Tibial nerve (tissue), 4 donors: ENCODE results near the gene DNASE1L1. TPM values are rescaled to one million over a fixed set of nuclear protein-coding genes. Genes with fewer than 3 reads are reported as not detected.
A peak's percentile ranks its signal among the peaks of the same experiment; 100 is the strongest.

Source experiments
- DNase-seq, 2 donors: peaks; one replicate each; pipeline ENCODE4 v3.0.0-alpha.2; 2019; ENCODE audit warnings: low spot score in 2 of 2
- H3K27ac ChIP-seq, 4 donors: fragments of 200-600 bp; sonication (generic) in 3 of 4; one replicate each; pipeline ENCODE4 v1.5.1; 2017 to 2019; ENCODE audit warnings: mild to moderate bottlenecking in 1 of 4
- H3K27me3 ChIP-seq, 2 donors: fragments of 200-600 bp; sonication (generic) in 1 of 2; one replicate each; pipeline versions ENCODE4 v1.5.1 to v1.6.0; 2017 to 2019
- H3K36me3 ChIP-seq, 3 donors: fragments of 200-600 bp; sonication (generic); one replicate each; pipeline ENCODE4 v1.5.1; 2018 to 2019
- H3K4me1 ChIP-seq, 4 donors: fragments of 200-600 bp; sonication (generic) in 3 of 4; one replicate each; pipeline ENCODE4 v1.5.1; 2017 to 2019
- H3K4me3 ChIP-seq, 4 donors: fragments of 200-600 bp; sonication (generic) in 3 of 4; one replicate each; pipeline ENCODE4 v1.5.1; 2017 to 2019; ENCODE audit warnings: mild to moderate bottlenecking in 1 of 4, moderate library complexity in 1 of 4
- H3K9me3 ChIP-seq, 4 donors: fragments of 200-600 bp; sonication (generic) in 3 of 4; one replicate each; pipeline ENCODE4 v1.5.1; 2017 to 2019
- CTCF ChIP-seq, 5 experiments: fragments of 200-600 bp in 3 of 5; fragments of 450-650 bp in 2 of 5; sonication (generic) in 3 of 5; IDR thresholded peaks; one replicate each; pipeline ENCODE4 v1.5.1; 2016 to 2019; ENCODE audit warnings: antibody characterized with exemption in 5 of 5, mild to moderate bottlenecking in 3 of 5, moderate library complexity in 2 of 5
- EP300 ChIP-seq, 2 donors: sonication (generic); formaldehyde crosslinking; IDR thresholded peaks; one replicate each; pipeline ENCODE4 v1.6.1; 2017; ENCODE audit warnings: antibody characterized with exemption in 2 of 2, mild to moderate bottlenecking in 1 of 2
- POLR2A ChIP-seq, 2 donors: fragments of 450-650 bp; IDR thresholded peaks; one replicate each; pipeline ENCODE4 v1.6.1; 2017; ENCODE audit warnings: antibody characterized with exemption in 2 of 2, mild to moderate bottlenecking in 2 of 2, moderate library complexity in 2 of 2
- WGBS, 2 donors: methylation state at CpG; one replicate each; pipeline ENCODE4 v1.1.5; 2018; 5-methylcytosine and 5-hydroxymethylcytosine counted together
- total RNA-seq, 4 donors: library from RNA; depleted of rRNA; stranded (reverse); fragments of >200 nt; gene quantifications; one replicate each; pipeline ENCODE4 v1.1.0, GENCODE V29; 2016

The DNASE1L1 gene
- total RNA-seq, 4 donors from 2014 or later, result 21.4 to 36.0 (median 28.6) TPM

- Histone ChIP-seq H3K27ac (peak overlapping the region; percentile 98 to 100 (median 98)), H3K9me3 (no peaks in the 10 kb centered on the region), H3K4me1 (peaks cover 0 to 21% (median 0%) of the 10 kb centered on the region in 4 donors), H3K36me3 (no peaks in the 10 kb centered on the region), H3K4me3 (peak overlapping the region in 2 of 4 donors; percentile 64 to 86), H3K27me3 (no peaks in the 10 kb centered on the region)
- no peak for DNase-seq
- TF ChIP-seq CTCF (IDR thresholded peaks at IDR 0.05) (no peak), POLR2A (IDR thresholded peaks at IDR 0.05) (no peak), EP300 (IDR thresholded peaks at IDR 0.05) (no peak)
- WGBS, 2 donors, result 68 to 76% methylated on average over 14 of the region's 14 CpGs
These were observed 28.3 kb downstream of the DNASE1L1 start for GRCh38 chrX:154380787-154381186.

- Histone ChIP-seq H3K27me3 (no peaks in the 10 kb centered on the region), H3K27ac (peak overlapping the region; percentile 98 to 100 (median 98)), H3K36me3 (no peaks in the 10 kb centered on the region), H3K9me3 (no peaks in the 10 kb centered on the region), H3K4me3 (peak overlapping the region; percentile 64 to 86 (median 73)), H3K4me1 (peaks cover 0 to 21% (median 0%) of the 10 kb centered on the region in 4 donors)
- TF ChIP-seq EP300 (IDR thresholded peaks at IDR 0.05) (no peak), POLR2A (IDR thresholded peaks at IDR 0.05) (no peak), CTCF (IDR thresholded peaks at IDR 0.05) (no peak)
- 43 to 56% methylated on average over 12 of the region's 13 CpGs for WGBS, 2 donors
- DNase-seq, result no peak
These were observed 28.9 kb downstream of the DNASE1L1 start for GRCh38 chrX:154380153-154380552.

- no peaks in the 10 kb centered on the region for H3K9me3 ChIP-seq
- no peak for DNase-seq
- peak overlapping the region; percentile 64 to 86 (median 73) for H3K4me3 ChIP-seq
- TF ChIP-seq EP300 (IDR thresholded peaks at IDR 0.05), result no peak
- no peak for TF ChIP-seq POLR2A (IDR thresholded peaks at IDR 0.05)
- TF ChIP-seq CTCF (IDR thresholded peaks at IDR 0.05), result no peak
- WGBS, 2 donors, result 0 to 24% methylated on average over 7 to 37 of the region's 38 CpGs
- H3K27me3 ChIP-seq, result no peaks in the 10 kb centered on the region
- peaks cover 0 to 24% (median 0%) of the 10 kb centered on the region in 4 donors for H3K4me1 ChIP-seq
- peak overlapping the region; percentile 98 to 100 (median 98) for H3K27ac ChIP-seq
- H3K36me3 ChIP-seq, result no peaks in the 10 kb centered on the region
These were observed 29.5 kb downstream of the DNASE1L1 start for GRCh38 chrX:154379569-154379951.

GRCh38 chrX:154378799-154379568, 30.1 kb downstream of the DNASE1L1 start, which contains the start of gene EMD:
Gene EMD, plus strand, starts transcription at chrX:154379295. Its CDS starts 190 bp downstream, at chrX:154379485.
- 0 to 53% methylated on average over 9 to 103 of the region's 103 CpGs for WGBS, 2 donors
- peak; percentile 92 for DNase-seq
- H3K9me3 ChIP-seq, result no peaks in the 10 kb centered on the region
- peak within 1 kb of the TSS; percentile 98 to 100 (median 98) for H3K27ac ChIP-seq
- TF ChIP-seq CTCF (IDR thresholded peaks at IDR 0.05) (peak in 2 of 5 experiments; percentile 26 to 27), EP300 (IDR thresholded peaks at IDR 0.05) (peak; percentile 79 to 92), POLR2A (IDR thresholded peaks at IDR 0.05) (peak; percentile 81 to 93)
- peak within 1 kb of the TSS; percentile 64 to 86 (median 73) for H3K4me3 ChIP-seq
- no peaks in the 10 kb centered on the region for H3K36me3 ChIP-seq
- peaks cover 0 to 28% (median 0%) of the 10 kb centered on the region in 4 donors for H3K4me1 ChIP-seq
- no peaks in the 10 kb centered on the region for H3K27me3 ChIP-seq
